Prostate gland (tissue), 2 donors: ENCODE results near the gene KRT78.

ENCODE experiments used
- POLR2A ChIP-seq: fragments of 450-650 bp; IDR thresholded peaks from one replicate; pipeline ENCODE4 v1.6.1; 2016; ENCODE audit warnings: antibody characterized with exemption, mild to moderate bottlenecking
- POLR2AphosphoS5 ChIP-seq: sonication (generic); formaldehyde crosslinking; IDR thresholded peaks from one replicate; pipeline ENCODE4 v1.6.1; 2017; ENCODE audit warnings: antibody characterized with exemption
- TF ChIP-seq, protein P1 (sequence below), 4 experiments: fragments of 200-600 bp in 2 of 4; fragments of 450-650 bp in 2 of 4; sonication (generic) in 2 of 4; IDR thresholded peaks; 1 replicate in 3 of 4; 2 replicates in 1 of 4; pipeline ENCODE4 v1.5.1; 2016 to 2019; ENCODE audit warnings: antibody characterized with exemption in 4 of 4, mild to moderate bottlenecking in 2 of 4, moderate library complexity in 2 of 4

DNA sequence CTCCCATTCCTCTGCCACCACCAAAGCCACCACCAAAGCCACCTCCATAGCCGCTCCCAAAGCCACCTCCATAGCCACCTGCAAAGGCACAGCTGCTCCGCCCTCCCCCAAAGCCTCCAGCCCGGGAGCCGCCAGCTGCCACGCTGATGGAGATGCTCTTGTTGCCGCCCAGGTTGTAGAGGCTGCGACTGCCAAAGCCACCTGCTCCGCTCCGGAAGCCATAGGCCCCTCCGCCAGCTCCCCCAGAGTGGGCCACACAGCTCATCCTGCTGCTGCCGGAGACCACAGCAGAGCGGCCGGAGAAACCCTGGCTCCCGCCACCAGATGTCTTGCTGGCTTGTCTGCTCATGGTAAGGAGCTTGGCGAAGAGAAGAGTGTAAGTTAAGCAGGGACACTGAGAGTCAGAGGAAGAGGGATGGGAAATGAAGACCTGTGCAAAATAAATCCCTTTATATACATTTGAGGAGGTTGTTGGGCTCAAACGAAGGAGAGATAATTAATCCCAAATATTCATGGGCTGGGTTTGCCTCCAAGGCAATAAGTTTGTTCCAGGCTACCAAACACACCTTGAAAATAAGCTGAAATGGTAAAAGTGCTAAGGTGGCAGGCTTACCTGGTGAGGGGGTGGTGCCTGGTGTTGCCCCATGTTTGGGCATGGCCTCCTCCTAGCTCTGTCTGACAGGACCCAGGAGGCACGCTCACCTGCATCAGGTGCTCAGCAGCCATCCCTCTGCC is 52.9 kb downstream of the KRT78 start, which contains the start of gene KRT3:
- TF ChIP-seq, protein P1, sequence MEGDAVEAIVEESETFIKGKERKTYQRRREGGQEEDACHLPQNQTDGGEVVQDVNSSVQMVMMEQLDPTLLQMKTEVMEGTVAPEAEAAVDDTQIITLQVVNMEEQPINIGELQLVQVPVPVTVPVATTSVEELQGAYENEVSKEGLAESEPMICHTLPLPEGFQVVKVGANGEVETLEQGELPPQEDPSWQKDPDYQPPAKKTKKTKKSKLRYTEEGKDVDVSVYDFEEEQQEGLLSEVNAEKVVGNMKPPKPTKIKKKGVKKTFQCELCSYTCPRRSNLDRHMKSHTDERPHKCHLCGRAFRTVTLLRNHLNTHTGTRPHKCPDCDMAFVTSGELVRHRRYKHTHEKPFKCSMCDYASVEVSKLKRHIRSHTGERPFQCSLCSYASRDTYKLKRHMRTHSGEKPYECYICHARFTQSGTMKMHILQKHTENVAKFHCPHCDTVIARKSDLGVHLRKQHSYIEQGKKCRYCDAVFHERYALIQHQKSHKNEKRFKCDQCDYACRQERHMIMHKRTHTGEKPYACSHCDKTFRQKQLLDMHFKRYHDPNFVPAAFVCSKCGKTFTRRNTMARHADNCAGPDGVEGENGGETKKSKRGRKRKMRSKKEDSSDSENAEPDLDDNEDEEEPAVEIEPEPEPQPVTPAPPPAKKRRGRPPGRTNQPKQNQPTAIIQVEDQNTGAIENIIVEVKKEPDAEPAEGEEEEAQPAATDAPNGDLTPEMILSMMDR (IDR thresholded peaks at IDR 0.05): no peak
- TF ChIP-seq POLR2AphosphoS5 (no peak), POLR2A (no peak)
